Measurements from ENCODE around the gene LRRIQ4. TPM values are rescaled to one million over a fixed set of nuclear protein-coding genes. Genes with fewer than 3 reads are reported as not detected.

The LRRIQ4 gene
- total and polyA plus RNA-seq, 8 donors = 0.09 to 0.18 (median 0.15) TPM

DNA sequence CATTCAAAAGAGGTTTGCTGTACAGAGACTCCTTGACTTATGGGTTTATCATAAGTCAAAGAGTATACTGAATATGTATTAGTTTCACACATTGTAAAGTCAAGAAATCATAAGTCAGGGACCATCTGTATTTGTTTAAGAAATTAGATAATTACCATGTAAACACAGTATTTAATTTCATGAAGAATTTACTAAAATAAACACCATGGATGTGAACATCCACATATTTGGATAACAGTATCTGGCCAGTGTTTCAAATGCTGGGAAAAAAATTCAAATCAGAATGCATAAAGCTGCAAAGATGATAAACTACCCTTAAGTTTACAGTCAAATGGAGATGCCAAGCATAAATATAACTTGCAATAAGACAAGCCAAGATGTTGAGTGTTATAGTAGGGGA lies 22.5 kb upstream of the LRRIQ4 start:
- TF ChIP-seq, protein P1, sequence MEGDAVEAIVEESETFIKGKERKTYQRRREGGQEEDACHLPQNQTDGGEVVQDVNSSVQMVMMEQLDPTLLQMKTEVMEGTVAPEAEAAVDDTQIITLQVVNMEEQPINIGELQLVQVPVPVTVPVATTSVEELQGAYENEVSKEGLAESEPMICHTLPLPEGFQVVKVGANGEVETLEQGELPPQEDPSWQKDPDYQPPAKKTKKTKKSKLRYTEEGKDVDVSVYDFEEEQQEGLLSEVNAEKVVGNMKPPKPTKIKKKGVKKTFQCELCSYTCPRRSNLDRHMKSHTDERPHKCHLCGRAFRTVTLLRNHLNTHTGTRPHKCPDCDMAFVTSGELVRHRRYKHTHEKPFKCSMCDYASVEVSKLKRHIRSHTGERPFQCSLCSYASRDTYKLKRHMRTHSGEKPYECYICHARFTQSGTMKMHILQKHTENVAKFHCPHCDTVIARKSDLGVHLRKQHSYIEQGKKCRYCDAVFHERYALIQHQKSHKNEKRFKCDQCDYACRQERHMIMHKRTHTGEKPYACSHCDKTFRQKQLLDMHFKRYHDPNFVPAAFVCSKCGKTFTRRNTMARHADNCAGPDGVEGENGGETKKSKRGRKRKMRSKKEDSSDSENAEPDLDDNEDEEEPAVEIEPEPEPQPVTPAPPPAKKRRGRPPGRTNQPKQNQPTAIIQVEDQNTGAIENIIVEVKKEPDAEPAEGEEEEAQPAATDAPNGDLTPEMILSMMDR (IDR thresholded peaks at IDR 0.05) = no peak
- no peaks in the 10 kb centered on the region for H3K4me1 ChIP-seq
- no peaks in the 10 kb centered on the region for H3K27me3 ChIP-seq
- H3K4me3 ChIP-seq = no peak overlapping the region
- ATAC-seq = no peak
- H3K27ac ChIP-seq = no peak overlapping the region
- H3K9me3 ChIP-seq = no peaks in the 10 kb centered on the region
- intact Hi-C loops (cut with DNase I) = no loop called here
- H3K36me3 ChIP-seq = peaks cover 0 to 62% of the 10 kb centered on the region in 2 donors
- no peak for DNase-seq

DNA sequence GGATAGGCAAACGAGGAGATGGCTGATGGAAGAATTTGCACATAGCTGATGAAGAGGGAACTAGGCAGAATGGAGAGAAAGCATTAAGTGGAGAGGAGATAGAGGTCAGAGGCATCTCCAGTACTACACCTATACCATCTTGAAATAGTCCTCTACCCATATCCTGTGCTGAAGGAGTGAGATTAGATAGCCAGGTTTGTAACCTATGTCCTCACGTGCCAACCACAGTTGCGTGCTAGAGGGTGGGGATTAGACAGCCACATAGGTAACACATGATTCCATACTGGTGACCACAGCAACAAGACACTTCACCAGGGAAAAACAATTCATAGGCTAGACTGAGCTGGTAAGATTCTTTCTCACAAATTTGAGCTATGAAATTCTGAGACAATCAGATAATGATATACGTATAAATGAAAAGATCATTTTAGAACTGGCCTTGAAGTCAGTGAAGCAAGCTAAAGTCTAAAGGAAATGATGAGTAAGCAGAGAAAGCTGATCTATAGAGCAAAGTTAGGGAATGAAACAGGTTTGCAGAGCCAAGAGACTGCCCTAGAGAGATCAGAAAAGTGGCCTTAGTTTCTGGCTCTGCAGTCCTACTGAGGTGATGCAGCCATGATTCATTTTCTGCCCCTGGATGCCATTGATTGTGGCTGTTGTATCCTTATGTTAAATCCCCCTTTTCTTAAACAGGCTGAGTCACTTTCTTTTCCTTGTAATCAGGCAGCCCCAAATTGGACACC lies 21.8 kb upstream of the LRRIQ4 start:
- no peaks in the 10 kb centered on the region for H3K9me3 ChIP-seq

DNA sequence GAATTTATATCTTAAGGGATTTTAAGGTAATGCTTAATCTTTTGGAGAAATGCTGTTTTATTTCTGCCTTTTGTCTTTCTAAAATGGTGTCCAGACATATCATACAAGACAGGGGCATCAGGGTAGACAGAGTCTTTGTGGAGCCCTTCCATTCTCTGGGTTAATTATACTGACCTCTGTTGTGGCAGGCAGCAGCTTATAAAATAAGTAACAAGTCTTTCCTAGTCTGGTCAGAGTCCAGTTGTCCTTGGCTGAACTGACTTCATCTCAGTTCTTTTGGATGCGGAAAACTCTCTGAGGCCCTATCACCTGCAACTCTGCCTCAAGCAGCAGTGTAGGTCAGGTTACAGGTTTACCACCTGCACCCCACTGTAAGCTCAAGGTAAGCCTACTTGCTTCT lies 20.3 kb upstream of the LRRIQ4 start:
- H3K27ac ChIP-seq = no peak overlapping the region
- DNase-seq (no peak), ATAC-seq (no peak)
- H3K9me3 ChIP-seq = no peaks in the 10 kb centered on the region
- intact Hi-C loops (cut with DNase I) = no loop called here
- TF ChIP-seq, protein P1 (IDR thresholded peaks at IDR 0.05) = no peak
- H3K4me3 ChIP-seq = no peak overlapping the region
- no peaks in the 10 kb centered on the region for H3K4me1 ChIP-seq
- H3K27me3 ChIP-seq = no peaks in the 10 kb centered on the region
- peaks cover 0 to 41% of the 10 kb centered on the region in 2 donors for H3K36me3 ChIP-seq

More for the DNA sequence above, 21.8 kb upstream of the LRRIQ4 start:
- TF ChIP-seq, protein P1 (IDR thresholded peaks at IDR 0.05) = no peak
- H3K27me3 ChIP-seq = no peaks in the 10 kb centered on the region
- peaks cover 0 to 55% of the 10 kb centered on the region in 2 donors for H3K36me3 ChIP-seq
- intact Hi-C loops (cut with DNase I) = no loop called here
- no peaks in the 10 kb centered on the region for H3K4me1 ChIP-seq
- no peak overlapping the region for H3K4me3 ChIP-seq
- no peak overlapping the region for H3K27ac ChIP-seq
- no peak for ATAC-seq
- DNase-seq = no peak

DNA sequence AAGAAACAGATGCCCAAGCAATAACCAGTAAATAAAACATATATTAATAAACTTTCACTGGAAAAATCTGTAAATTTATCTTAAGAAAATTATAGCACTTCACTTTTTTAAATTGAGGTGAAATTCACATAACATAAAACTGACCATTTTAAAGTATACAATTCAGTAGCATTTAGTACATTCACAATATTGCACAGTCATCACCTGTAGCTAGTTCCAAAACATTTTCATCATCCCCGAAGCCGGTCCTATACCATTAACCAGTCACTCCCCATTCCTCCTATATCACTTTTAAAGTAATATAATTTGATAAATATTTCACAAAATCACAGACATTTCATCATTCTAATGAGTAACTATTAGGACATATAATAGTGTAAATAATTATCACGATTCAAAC lies 8.0 kb upstream of the LRRIQ4 start:
- Histone ChIP-seq H3K27me3 (no peaks in the 10 kb centered on the region), H3K4me1 (no peaks in the 10 kb centered on the region), H3K4me3 (no peak overlapping the region), H3K36me3 (no peaks in the 10 kb centered on the region), H3K9me3 (no peaks in the 10 kb centered on the region), H3K27ac (no peak overlapping the region)
- TF ChIP-seq, protein P1 (IDR thresholded peaks at IDR 0.05) = no peak
- no peak for DNase-seq
- intact Hi-C loops (cut with DNase I) = no loop called here
- ATAC-seq = no peak

DNA sequence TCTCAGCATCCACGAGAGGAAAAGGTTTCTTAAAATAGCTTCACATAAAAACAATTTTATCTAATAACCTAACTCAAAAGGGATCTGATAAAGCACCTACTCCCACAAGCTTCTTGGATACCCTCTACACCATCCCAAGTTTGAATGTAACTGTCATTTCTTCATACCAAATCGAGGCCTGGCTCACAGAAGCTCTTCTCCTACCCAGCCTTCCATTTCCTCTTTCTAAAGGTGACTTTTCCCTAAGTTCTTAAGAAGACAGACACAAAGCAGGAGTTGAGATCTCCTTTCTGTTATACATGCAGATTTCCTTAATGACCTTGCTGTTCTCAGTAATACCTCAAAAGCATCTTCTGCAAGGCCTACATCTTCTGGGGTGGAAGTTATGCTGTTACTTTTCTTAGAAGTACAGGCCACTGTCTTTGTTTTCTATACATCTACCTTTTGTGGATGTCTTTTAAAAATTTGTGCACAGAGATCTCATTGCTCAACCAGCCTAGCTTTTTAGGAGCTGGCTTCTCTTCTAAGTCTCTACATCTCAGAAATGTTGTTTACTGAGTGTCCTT lies 3.4 kb upstream of the LRRIQ4 start:
- intact Hi-C loops (cut with DNase I) = no loop called here
- TF ChIP-seq, protein P1 (IDR thresholded peaks at IDR 0.05) = no peak
- H3K9me3 ChIP-seq = no peaks in the 10 kb centered on the region
- H3K27ac ChIP-seq = no peak overlapping the region
- peaks cover 8 to 23% of the 10 kb centered on the region in 2 donors for H3K4me1 ChIP-seq
- H3K27me3 ChIP-seq = peaks cover 0 to 6% of the 10 kb centered on the region in 2 donors
- no peaks in the 10 kb centered on the region for H3K36me3 ChIP-seq
- DNase-seq (no peak), ATAC-seq (no peak)
- H3K4me3 ChIP-seq = no peak overlapping the region

Data from left lung (tissue), 10 donors.